GM12891 (cell line): Measurements from ENCODE around the gene LIFR.

Experiments used
- DNase-seq: peaks from one replicate; pipeline ENCODE4 v3.0.0; 2011; ENCODE audit warnings: low spot score; ENCODE audit not compliant: insufficient read length
- FAIRE-seq: peaks from 2 replicates; lab custom pipeline; 2011; peaks lifted over from hg19 to GRCh38; lab: Jason Lieb, UNC
- PAX5 ChIP-seq: IDR thresholded peaks from 2 replicates; pipeline ENCODE4 v1.6.1; 2011; ENCODE audit warnings: low read length, moderate library complexity, mild to moderate bottlenecking; ENCODE audit not compliant: insufficient read depth, severe bottlenecking
- POLR2A ChIP-seq: IDR thresholded peaks from 2 replicates; pipeline ENCODE4 v1.6.1; 2011; ENCODE audit warnings: low read depth, low read length, control low read depth
- POLR2AphosphoS5 ChIP-seq: IDR thresholded peaks from 2 replicates; pipeline ENCODE4 v1.6.1; 2011; ENCODE audit warnings: low read depth, low read length, control low read depth
- POU2F2 ChIP-seq: IDR thresholded peaks from 2 replicates; pipeline ENCODE4 v1.6.1; 2011; ENCODE audit warnings: low read depth, mild to moderate bottlenecking, control low read depth, low read length, moderate library complexity
- SPI1 ChIP-seq: IDR thresholded peaks from 2 replicates; pipeline ENCODE4 v1.6.1; 2011; ENCODE audit warnings: low read depth, low read length, control low read depth
- TAF1 ChIP-seq: IDR thresholded peaks from 2 replicates; pipeline ENCODE4 v1.6.1; 2011; ENCODE audit warnings: low read depth, low read length, control low read depth

The LIFR gene

DNA sequence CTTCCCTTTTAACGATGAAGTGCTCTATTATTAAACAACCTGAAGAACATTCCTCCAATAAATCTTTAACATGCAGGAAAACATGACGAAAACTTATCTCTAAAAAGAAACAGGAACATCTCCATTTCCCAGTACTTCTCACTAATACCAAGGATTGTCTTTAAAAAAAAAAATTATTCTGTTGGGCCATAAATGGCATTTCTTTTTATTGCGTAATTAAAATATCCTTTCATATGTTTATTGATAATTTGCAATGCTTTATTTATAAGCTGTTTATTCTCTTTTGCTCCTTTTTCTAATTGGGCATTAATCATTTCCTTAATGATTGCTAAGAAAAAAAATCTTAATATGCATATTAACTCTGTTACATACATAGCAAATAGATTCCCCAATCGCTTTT, 18.9 kb downstream of the LIFR start:
- TF ChIP-seq POLR2AphosphoS5, result no peak
- TF ChIP-seq PAX5, result no peak
- no peak for TF ChIP-seq POLR2A
- TF ChIP-seq SPI1, result no peak
- no peak for TF ChIP-seq POU2F2
- TF ChIP-seq TAF1, result no peak
- FAIRE-seq, result no peak
- no peak for DNase-seq

DNA sequence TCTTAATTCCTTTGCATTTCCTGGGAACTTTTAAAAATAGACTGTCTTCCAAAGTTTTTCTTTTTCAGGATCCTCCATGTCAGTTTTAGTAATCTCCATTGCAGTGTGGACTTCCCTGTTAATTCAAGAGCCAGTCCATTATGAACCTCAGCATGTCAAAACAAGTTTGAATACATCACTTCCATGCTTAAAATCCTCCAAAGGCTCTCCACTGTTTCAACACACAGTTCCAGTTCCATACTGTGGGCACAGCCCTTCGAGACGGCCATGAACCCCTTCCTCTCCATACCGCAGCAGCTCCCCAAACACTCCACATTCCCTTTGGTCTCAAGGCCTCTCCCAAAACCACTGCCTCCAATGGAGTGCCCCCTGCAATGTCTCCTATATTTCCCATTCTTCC, 19.5 kb downstream of the LIFR start:
- DNase-seq, result no peak
- no peak for FAIRE-seq
- TF ChIP-seq POLR2AphosphoS5 (no peak), PAX5 (no peak), POLR2A (no peak), SPI1 (no peak), POU2F2 (no peak), TAF1 (no peak)

DNA sequence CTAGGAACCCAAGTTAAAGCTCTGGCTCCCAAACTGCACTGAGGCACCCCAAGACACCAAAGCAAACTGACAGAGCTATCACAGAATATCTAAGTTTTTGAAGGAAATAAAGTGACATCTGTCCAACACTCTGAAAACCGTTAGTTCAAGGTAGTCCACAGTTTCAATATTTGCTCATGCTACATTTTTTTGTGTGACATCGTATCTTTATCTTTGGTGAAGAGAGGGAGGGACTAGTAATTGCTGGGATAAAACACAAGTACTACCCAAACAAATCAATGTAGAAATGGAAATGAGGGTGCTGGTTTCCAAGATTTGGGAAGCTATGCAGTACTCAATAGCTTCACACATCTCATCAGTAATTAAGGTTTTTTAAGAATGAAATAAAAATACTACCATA, 20.6 kb downstream of the LIFR start:
- DNase-seq, result no peak
- FAIRE-seq, result no peak
- no peak for TF ChIP-seq SPI1
- no peak for TF ChIP-seq POU2F2
- TF ChIP-seq PAX5, result no peak
- no peak for TF ChIP-seq TAF1
- no peak for TF ChIP-seq POLR2A
- no peak for TF ChIP-seq POLR2AphosphoS5

DNA sequence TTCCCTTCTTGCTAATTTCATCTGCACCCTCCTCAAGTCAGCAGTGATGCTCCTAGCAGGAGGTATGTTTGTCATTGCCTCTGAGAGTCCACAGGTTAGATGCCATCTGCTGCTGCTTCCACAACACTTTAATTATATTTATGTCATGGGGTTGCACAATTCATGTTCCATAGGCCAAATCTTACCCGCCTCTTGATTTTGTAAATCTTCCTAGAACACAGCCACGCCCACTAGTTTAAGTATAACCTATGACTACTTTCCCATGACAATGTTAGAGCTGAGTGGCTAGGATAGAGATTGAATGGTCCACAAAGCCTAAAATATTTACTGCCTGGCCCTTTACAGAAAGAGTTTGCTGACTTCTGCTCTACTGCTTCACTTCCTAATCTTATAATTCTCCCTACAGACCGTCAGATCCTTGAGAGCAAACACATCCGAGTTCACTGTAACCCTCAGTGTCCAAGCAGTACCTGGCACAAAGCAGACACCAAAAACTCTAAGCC, 21.1 kb downstream of the LIFR start:
- no peak for DNase-seq
- no peak for FAIRE-seq
- TF ChIP-seq SPI1, result no peak
- no peak for TF ChIP-seq TAF1
- TF ChIP-seq POLR2A, result no peak
- no peak for TF ChIP-seq POLR2AphosphoS5
- TF ChIP-seq POU2F2, result no peak
- no peak for TF ChIP-seq PAX5

DNA sequence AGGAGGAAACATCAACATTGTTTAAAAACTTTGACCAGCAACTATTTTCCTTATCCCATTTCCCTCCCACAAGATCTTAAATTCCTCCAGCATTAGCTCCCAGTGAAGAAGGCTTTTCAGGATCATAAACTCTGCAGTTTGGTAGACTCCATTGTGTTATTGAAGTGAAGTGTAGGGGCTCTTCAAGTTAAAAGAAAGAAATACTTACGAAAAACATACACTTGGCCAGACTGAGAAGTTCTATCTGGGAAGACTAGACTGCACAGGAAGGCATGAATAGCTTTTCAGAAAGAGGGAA, 22.3 kb downstream of the LIFR start:
- no peak for FAIRE-seq
- DNase-seq, result no peak
- no peak for TF ChIP-seq SPI1
- TF ChIP-seq POLR2AphosphoS5, result no peak
- TF ChIP-seq TAF1, result no peak
- TF ChIP-seq POLR2A, result no peak
- no peak for TF ChIP-seq PAX5
- no peak for TF ChIP-seq POU2F2

DNA sequence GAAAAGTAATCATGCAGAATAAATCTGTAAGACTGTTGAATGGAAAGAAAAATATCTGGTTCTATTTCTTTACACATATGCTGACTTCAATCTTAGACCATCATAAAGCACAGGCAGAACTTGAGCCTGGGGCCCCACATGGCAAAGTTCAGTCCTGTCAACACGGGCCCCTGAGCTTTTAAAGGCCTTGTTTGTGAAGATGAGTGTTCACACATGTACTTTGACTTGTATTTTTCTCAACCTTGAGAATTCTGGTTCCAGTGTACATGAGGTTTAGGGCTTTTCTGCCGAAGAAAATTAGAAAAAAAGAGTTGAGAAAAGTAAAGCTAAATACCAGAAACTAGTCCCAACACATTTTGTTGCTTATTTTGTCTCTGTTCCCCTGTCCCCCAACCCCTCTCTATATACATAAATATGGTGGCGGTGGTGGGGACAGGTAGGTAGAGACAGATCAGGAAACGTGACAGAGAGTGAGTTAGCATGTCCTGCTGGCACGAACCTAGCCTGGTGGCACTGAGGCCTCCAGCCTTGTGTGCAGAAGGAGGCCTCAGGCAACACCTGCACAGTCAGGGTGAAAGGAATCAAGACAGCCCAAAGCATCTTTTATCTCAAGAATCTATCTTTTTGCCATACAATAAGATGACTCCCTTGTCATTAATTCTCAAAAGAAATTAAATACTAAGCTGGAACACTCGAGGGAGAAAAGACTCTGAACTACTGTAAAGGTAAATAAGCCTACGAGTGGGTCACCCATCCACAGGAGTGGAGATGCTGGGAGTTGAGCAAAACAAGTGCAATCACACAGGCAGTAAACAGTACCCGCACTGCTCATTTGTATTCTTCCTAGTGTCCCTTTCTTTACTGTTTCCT, 22.9 kb downstream of the LIFR start:
- TF ChIP-seq TAF1, result no peak
- no peak for TF ChIP-seq PAX5
- no peak for TF ChIP-seq POU2F2
- no peak for TF ChIP-seq POLR2AphosphoS5
- TF ChIP-seq SPI1, result no peak
- TF ChIP-seq POLR2A, result no peak
- FAIRE-seq (no peak), DNase-seq (no peak)

DNA sequence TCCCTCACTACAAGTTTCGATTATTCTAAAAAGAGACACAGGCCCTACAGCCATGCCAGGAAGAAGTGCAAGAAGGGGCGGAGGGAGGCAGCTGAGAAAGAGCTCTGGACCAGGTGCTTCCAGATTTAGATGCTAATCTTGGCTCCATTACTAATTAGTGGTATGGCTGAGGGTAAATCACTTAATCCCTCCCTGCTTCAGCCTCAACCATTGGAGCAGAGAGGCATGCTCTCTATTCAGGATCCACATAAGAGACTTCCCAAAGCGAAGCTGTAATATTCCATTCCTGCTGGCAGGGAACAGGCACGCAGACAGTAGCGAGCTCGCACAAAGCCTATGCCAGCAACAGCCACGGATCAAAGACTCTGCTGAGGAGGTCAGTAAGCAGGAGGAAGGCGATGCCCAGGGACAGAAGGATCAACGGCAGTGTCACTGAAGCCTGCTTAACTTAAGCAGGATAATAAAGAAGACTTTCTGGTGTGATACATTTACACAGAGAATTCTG, 24.2 kb downstream of the LIFR start:
- TF ChIP-seq POU2F2, result no peak
- TF ChIP-seq PAX5, result no peak
- TF ChIP-seq SPI1, result no peak
- no peak for TF ChIP-seq POLR2A
- no peak for TF ChIP-seq TAF1
- no peak for TF ChIP-seq POLR2AphosphoS5
- no peak for DNase-seq
- no peak for FAIRE-seq

DNA sequence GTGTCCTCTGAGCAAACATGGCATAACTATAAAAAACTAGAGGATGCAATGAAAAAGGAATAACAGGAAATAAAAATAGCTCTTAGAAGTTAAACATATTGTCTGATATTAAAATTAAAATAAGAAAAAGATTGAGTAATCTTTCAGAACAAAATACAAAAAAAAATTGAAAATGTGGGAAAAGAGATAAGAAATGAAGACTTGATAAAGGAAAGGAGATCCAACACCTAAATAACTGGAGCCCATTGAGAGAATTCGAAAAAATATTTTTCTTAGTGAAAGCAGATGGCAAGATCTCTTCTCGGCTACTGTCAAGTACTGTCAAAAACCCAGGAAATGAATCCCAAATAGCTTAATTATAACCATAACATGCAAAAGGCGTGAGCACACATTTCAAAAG, 24.9 kb downstream of the LIFR start:
- TF ChIP-seq SPI1, result no peak
- TF ChIP-seq POLR2AphosphoS5, result no peak
- TF ChIP-seq PAX5, result no peak
- no peak for TF ChIP-seq TAF1
- no peak for TF ChIP-seq POU2F2
- no peak for TF ChIP-seq POLR2A
- DNase-seq, result no peak
- no peak for FAIRE-seq

DNA sequence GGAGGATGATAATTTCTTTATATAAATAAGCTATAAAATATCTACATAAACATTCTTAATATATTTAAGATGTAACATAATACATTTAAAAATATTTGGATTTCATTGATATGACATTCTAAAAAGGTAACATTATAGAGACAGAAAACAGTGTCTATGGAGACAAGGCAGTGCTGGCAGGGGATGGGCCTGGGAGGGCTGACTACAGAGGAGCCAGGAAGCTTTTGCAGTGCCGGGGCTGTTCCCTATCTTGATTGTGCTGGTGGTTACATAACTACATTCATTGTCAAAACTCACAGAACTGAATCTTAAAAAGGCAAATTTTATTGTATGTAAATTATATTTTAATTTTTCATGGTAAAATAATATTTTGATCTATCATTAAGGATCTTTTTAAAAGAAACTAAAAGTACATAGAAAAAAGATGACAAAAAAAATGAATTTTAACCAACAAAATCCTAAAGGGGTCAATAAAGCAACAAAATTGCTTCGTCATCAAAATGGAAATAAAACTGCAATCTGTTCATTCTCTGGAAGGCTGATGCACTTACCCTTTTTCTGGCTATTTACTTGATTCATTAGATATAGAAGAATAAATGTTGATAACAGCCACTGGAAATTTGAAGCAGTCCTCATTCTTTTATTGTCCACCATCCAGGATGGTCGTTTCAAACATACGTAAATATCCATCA, 26.3 kb downstream of the LIFR start:
- no peak for FAIRE-seq
- TF ChIP-seq SPI1, result no peak
- TF ChIP-seq POLR2AphosphoS5, result no peak
- no peak for TF ChIP-seq PAX5
- TF ChIP-seq TAF1, result no peak
- TF ChIP-seq POU2F2, result no peak
- TF ChIP-seq POLR2A, result no peak
- DNase-seq, result no peak
